K562 (cell line): ENCODE measurements around the gene RPS2. TPM values are rescaled to one million over a fixed set of nuclear protein-coding genes. Genes with fewer than 3 reads are reported as not detected.

Experiments
- EP300 ChIP-seq: IDR thresholded peaks from 2 replicates; pipeline ENCODE4 v1.6.1; 2012; ENCODE audit warnings: low read length, improper control_type of control experiment
- HNRNPUL1 ChIP-seq: fragments of 200-400 bp; formaldehyde crosslinking; IDR thresholded peaks from 2 replicates; pipeline ENCODE4 v1.6.1; 2017; ENCODE audit warnings: low read length
- PCBP1 ChIP-seq: fragments of 200-400 bp; formaldehyde crosslinking; IDR thresholded peaks from 2 replicates; pipeline ENCODE4 v1.6.1; 2018; ENCODE audit warnings: mild to moderate bottlenecking, low read depth, low read length; ENCODE audit not compliant: poor library complexity, severe bottlenecking
- SOX6 ChIP-seq: fragments of 450-650 bp; IDR thresholded peaks from 2 replicates; pipeline ENCODE4 v1.6.1; 2014; ENCODE audit warnings: mild to moderate bottlenecking
- TARDBP ChIP-seq: fragments of 450-650 bp; IDR thresholded peaks from 2 replicates; pipeline ENCODE4 v1.6.1; 2016
- XRCC3 ChIP-seq: fragments of 450-650 bp; IDR thresholded peaks from 2 replicates; pipeline ENCODE4 v1.6.1; 2017; ENCODE audit warnings: mild to moderate bottlenecking, moderate library complexity
- ZNF311 ChIP-seq: fragments of 250-450 bp; sonication (Bioruptor Pico); IDR thresholded peaks from 2 replicates; pipeline ENCODE4 v1.4.0; 2020; ENCODE audit warnings: mild to moderate bottlenecking, moderate library complexity
- ZNF717 ChIP-seq: fragments of 250-450 bp; sonication (Bioruptor Pico); IDR thresholded peaks from 2 replicates; pipeline ENCODE4 v1.5.0; 2021
- polyA plus RNA-seq, 8 experiments: library from polyadenylated mRNA; depleted of rRNA in 4 of 8; stranded (reverse) in 5 of 8; unstranded in 3 of 8; fragments of >200 nt; fragmentation: Nextera tagmentation in 2 of 8; fragmentation: Illumina TruSeq in 1 of 8; extraction: Ambion mirVana in 2 of 8; extraction: Trizol in 1 of 8; gene quantifications; 2 replicates each; pipeline versions ENCODE4 v1.2.1 to v1.2.3, GENCODE V29; 2011 to 2014; ENCODE audit warnings: inconsistent platforms in 1 of 8, missing spikeins in 1 of 8
- total RNA-seq, 7 experiments: library from RNA; depleted of rRNA in 6 of 7; stranded (reverse); fragments of >200 nt in 6 of 7; fragmentation: Illumina TruSeq in 2 of 7; extraction: Trizol in 2 of 7; gene quantifications; 2 replicates each; pipeline versions ENCODE4 v1.2.1 to v1.2.3, GENCODE V29; 2011 to 2021; ENCODE audit warnings: low replicate concordance in 1 of 7
- TF ChIP-seq, protein P1 (sequence below), 2 experiments: fragments of 450-650 bp; conservative IDR thresholded peaks; 2 replicates each; pipeline ENCODE4 v1.6.1; 2017; ENCODE audit warnings: mild to moderate bottlenecking in 2 of 2, moderate library complexity in 2 of 2
- TF ChIP-seq, protein P2 (sequence below): IDR thresholded peaks from 2 replicates; pipeline ENCODE4 v1.6.1; 2012; ENCODE audit warnings: low read depth, low read length, improper control_type of control experiment, borderline replicate concordance

Gene RPS2
- total and polyA plus RNA-seq, 9 of the 15 experiments (the other 6 are each of a cell fraction or from before 2014, with no cell fraction given) = 834 to 4,794 (median 3,793) TPM

DNA sequence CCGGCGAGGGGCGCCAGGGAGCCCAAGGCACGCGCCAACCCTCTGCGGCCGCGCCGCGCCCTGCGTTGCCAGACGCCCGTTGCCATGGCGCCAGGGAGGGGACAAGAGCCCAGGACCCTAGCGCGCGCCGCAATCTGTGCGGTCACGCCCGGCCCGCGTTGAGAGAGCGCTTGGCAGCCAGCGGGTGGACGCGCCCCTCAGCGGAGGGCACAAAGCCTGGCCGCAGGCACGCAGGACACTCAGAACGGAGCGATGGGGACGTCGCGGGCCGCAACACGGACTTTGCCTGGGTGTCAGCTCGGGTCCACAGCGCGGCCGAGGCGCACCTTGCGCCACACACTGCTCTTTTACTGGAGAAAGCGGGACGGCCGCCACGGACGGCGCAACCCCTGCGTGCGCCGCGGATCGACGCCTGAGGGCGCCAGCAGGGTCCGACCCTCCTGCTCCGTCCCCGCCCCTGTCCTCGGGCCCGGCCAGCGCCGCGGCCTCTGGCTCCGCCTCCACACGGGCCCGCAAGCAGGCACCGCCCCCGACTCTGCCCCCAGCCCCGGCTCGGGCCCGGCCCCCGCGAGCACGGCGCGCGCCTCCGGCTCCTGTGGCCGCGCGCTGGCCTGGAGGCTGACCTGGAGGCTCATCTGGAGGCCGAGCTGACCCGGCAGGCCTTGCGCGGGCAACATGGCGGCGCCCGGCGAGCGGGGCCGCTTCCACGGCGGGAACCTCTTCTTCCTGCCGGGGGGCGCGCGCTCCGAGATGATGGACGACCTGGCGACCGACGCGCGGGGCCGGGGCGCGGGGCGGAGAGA lies 19.1 kb upstream of the RPS2 start, which contains the start of gene GFER (continued):
- TF ChIP-seq, protein P1, sequence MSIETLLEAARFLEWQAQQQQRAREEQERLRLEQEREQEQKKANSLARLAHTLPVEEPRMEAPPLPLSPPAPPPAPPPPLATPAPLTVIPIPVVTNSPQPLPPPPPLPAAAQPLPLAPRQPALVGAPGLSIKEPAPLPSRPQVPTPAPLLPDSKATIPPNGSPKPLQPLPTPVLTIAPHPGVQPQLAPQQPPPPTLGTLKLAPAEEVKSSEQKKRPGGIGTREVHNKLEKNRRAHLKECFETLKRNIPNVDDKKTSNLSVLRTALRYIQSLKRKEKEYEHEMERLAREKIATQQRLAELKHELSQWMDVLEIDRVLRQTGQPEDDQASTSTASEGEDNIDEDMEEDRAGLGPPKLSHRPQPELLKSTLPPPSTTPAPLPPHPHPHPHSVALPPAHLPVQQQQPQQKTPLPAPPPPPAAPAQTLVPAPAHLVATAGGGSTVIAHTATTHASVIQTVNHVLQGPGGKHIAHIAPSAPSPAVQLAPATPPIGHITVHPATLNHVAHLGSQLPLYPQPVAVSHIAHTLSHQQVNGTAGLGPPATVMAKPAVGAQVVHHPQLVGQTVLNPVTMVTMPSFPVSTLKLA (conservative IDR thresholded peaks at IDR 0.05) = peak in 1 of 2 experiments; percentile 59; a peak in 2 of 4 replicates
- TF ChIP-seq ZNF311 (CRISPR knock-in tag) (no peak), ZNF717 (CRISPR knock-in tag) (no peak), HNRNPUL1 (no peak), SOX6 (peak; percentile 44; the same call in 1 of the 2 replicates), TARDBP (no peak; the same call in none of the 2 replicates), PCBP1 (peak; percentile 80), EP300 (peak; percentile 35; the same call in 1 of the 2 replicates), XRCC3 (no peak)
- TF ChIP-seq, protein P2, sequence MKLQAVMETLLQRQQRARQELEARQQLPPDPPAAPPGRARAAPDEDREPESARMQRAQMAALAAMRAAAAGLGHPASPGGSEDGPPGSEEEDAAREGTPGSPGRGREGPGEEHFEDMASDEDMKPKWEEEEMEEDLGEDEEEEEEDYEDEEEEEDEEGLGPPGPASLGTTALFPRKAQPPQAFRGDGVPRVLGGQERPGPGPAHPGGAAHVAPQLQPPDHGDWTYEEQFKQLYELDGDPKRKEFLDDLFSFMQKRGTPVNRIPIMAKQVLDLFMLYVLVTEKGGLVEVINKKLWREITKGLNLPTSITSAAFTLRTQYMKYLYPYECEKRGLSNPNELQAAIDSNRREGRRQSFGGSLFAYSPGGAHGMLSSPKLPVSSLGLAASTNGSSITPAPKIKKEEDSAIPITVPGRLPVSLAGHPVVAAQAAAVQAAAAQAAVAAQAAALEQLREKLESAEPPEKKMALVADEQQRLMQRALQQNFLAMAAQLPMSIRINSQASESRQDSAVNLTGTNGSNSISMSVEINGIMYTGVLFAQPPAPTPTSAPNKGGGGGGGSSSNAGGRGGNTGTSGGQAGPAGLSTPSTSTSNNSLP = peak; percentile 23; the same call in 1 of the 2 replicates
